HG03558 (cell line): ENCODE measurements around the gene AGMO.

Source experiments
- ATAC-seq: cut with Tn5 transposase; IDR thresholded peaks from one replicate; pipeline ENCODE4 v1.9.1; 2021; ENCODE audit warnings: moderate number of reproducible peaks; ENCODE audit not compliant: unreplicated experiment; ENCODE audit errors: extremely low read depth

AGMO gene

GRCh38 chr7:15403751-15404150, 158.1 kb downstream of the AGMO start:
- ATAC-seq, result no peak

GRCh38 chr7:15403315-15403714, 158.5 kb downstream of the AGMO start:
- no peak for ATAC-seq

GRCh38 chr7:15402436-15403136, 159.2 kb downstream of the AGMO start:
- no peak for ATAC-seq

GRCh38 chr7:15400440-15400839, 161.4 kb downstream of the AGMO start:
- ATAC-seq, result no peak

GRCh38 chr7:15399441-15399840, 162.4 kb downstream of the AGMO start:
- no peak for ATAC-seq

GRCh38 chr7:15397922-15398760, 163.7 kb downstream of the AGMO start:
- no peak for ATAC-seq

GRCh38 chr7:15397159-15397550, 164.7 kb downstream of the AGMO start:
- no peak for ATAC-seq

GRCh38 chr7:15396210-15397158, 165.3 kb downstream of the AGMO start:
- no peak for ATAC-seq

GRCh38 chr7:15389073-15389472, 172.7 kb downstream of the AGMO start:
- no peak for ATAC-seq

GRCh38 chr7:15378494-15379145, 183.2 kb downstream of the AGMO start:
- no peak for ATAC-seq

- ATAC-seq, result no peak
These were observed 185.2 kb downstream of the AGMO start for GRCh38 chr7:15376600-15376999.

- ATAC-seq, result no peak
These were observed 191.4 kb downstream of the AGMO start for GRCh38 chr7:15370441-15370840.

GRCh38 chr7:15368653-15369052, 193.2 kb downstream of the AGMO start:
- no peak for ATAC-seq

- ATAC-seq, result no peak
These were observed 193.9 kb downstream of the AGMO start for GRCh38 chr7:15367897-15368296.

- ATAC-seq, result no peak
These were observed 203.7 kb downstream of the AGMO start for GRCh38 chr7:15358112-15358511.

GRCh38 chr7:15352421-15353206, 209.2 kb downstream of the AGMO start:
- ATAC-seq, result no peak

- no peak for ATAC-seq
These were observed 216.6 kb downstream of the AGMO start for GRCh38 chr7:15345216-15345615.

GRCh38 chr7:15341817-15342216, 220.0 kb downstream of the AGMO start:
- ATAC-seq, result no peak

- ATAC-seq, result no peak
These were observed 225.7 kb downstream of the AGMO start for GRCh38 chr7:15336146-15336545.
